GM18519 (cell line): Measurements from ENCODE around the gene TRPM6.
"Not testable (repeated sequence)": the region's sequence is repeated elsewhere in the genome, so short reads cannot be mapped to it uniquely, and the experiment has no call there.

Experiments
- ATAC-seq: cut with Tn5 transposase; IDR thresholded peaks from one replicate; pipeline ENCODE4 v1.9.1; 2021; ENCODE audit warnings: mild to moderate bottlenecking, moderate library complexity; ENCODE audit not compliant: unreplicated experiment, low FRiP score

Gene TRPM6

DNA sequence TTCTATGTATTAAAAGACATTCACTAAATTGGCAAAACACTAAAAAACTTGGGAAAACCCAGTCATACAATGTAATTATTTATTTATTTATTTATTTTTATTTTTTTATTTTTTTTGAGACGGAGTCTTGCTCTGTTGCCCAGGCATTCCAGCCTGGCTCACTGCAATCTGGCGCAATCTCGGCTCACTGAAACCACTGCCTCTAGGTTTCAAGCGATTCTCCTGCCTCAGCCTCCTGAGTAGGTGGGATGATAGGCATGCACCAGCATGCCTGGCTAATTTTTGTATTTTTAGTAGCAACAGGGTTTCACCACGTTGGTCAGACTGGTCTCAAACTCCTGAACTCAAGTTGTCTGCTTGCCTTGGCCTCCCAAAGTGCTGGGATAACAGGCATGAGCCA lies 27.5 kb downstream of the TRPM6 start:
- ATAC-seq, result not testable (repeated sequence)

DNA sequence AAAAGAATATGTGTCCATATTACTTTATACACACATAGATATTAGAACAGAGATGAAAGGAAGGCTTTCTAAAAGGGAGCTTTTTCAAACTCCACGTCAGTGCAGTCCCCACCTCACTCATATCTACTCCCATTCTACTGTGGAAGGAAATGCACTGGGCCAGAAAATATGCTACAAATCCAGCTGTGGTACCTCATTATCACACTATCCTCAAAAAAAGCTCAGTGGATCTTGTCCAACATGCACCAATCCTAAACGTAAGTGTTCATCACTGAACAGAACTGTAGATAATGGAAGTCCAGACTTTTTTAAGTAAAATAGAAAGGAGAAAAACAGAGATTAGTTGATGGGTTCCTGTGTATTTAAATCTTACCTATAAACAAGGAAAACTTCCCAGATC lies 27.9 kb downstream of the TRPM6 start:
- ATAC-seq, result no peak

- no peak for ATAC-seq
Measured at GRCh38 chr9:74858751-74859414, 28.8 kb downstream of the TRPM6 start.

- no peak for ATAC-seq
Measured at GRCh38 chr9:74856989-74857388, 30.7 kb downstream of the TRPM6 start.

GRCh38 chr9:74855072-74855471 lies 32.6 kb downstream of the TRPM6 start:
- ATAC-seq, result no peak

- ATAC-seq, result not testable (repeated sequence)
Measured at GRCh38 chr9:74853024-74853423, 34.7 kb downstream of the TRPM6 start.

- ATAC-seq, result no peak
Measured at GRCh38 chr9:74848153-74848525, 39.6 kb downstream of the TRPM6 start.

GRCh38 chr9:74847478-74848152 lies 40.1 kb downstream of the TRPM6 start:
- peak; percentile 50 for ATAC-seq

- no peak for ATAC-seq
Measured at GRCh38 chr9:74846766-74847165, 41.0 kb downstream of the TRPM6 start.

- no peak for ATAC-seq
Measured at GRCh38 chr9:74838351-74838750, 49.4 kb downstream of the TRPM6 start.

GRCh38 chr9:74824654-74825053 lies 63.1 kb downstream of the TRPM6 start:
- ATAC-seq, result no peak

DNA sequence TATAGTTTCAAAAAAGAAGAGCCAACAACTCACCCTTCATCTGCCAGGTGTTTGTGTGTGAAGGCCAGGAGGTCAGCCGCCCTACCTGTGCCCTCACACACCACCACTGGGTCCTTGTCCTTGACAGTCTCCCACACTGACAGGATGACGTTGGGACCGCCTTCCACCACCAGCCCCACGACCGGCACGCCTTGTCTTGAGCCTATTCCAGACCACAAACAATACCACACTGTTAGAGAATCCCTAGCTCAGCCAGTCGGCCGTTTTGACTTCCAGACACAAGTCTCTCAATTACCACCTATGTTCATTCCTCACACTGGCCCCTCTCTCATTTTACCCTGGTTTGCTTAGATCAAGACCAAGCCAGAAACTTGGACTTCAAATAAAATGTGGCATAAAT lies 66.1 kb downstream of the TRPM6 start:
- ATAC-seq, result no peak

DNA sequence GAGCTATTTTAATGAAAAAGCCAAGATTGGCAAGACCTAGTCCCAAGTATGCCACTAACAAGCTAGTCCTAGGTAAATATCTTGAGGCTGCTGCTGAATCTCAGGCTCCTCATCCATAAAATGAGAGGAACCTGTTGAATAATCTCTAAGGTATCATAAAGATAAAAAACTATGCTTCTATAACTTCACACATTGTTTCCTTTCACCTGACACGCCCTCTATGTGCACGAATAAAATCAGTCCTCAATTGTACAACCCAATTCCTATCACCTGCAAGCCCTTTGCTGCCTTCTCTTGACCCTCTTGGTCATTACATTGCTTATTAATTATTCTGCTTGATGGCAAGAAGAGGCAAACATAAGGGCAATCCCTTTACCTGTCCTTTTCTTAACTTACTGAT lies 69.9 kb downstream of the TRPM6 start:
- ATAC-seq, result no peak

GRCh38 chr9:74817281-74817810 lies 70.4 kb downstream of the TRPM6 start:
- no peak for ATAC-seq

DNA sequence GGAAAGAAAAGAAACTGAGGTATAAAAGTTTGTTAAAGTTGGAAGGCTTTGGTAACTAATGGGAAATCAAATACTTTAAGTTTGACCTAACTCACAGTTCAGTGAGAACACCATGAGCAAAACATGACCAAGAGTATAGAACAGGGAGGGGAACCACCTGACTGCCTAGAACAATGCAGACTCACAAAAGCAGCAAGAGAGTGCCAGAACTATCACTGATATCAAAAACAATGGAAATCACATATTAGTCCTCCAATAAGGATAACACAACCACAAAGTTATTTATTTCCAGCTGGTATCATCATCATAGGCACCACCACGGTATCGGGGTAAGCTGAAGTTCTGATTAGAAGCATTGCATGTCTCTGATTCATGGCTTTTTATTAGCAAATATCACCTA lies 77.5 kb downstream of the TRPM6 start:
- ATAC-seq, result no peak

DNA sequence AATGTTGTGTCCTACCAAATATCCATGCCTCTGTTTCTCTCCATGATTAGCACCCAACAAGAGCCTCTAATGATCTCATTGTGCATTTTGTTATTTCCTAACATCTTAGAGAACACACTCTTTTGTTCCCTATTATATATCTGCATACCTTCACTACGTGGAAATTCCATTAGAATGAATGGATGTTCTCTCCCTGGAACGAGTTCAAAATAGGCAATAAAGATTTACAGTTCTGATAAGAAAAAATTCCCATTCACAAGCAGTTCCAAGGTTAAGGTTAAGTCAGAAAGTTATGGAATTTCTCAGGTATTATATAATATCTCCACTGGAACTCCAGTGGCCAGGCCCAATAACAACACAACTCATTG lies 83.7 kb downstream of the TRPM6 start:
- no peak for ATAC-seq

- no peak for ATAC-seq
Measured at GRCh38 chr9:74803376-74804017, 84.2 kb downstream of the TRPM6 start.

DNA sequence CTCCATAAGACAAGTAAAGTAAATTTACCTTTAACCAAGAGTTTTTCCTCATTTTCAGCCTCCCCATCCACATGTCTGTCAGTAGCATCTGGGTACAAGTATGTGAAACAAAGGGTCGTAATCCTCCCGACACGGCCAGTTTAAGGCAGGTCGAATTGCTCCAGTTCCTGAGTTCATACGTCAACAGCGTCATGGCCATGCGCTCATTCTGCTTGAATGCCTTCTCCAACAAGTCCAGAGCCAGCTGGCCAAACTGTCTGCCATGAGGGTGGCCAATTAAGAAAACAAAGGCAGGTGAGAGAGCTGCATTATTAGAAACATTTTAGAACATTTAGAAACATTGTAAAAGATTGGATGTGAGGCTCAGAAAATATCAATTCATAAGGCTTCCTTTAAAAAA lies 87.5 kb downstream of the TRPM6 start:
- ATAC-seq, result no peak

DNA sequence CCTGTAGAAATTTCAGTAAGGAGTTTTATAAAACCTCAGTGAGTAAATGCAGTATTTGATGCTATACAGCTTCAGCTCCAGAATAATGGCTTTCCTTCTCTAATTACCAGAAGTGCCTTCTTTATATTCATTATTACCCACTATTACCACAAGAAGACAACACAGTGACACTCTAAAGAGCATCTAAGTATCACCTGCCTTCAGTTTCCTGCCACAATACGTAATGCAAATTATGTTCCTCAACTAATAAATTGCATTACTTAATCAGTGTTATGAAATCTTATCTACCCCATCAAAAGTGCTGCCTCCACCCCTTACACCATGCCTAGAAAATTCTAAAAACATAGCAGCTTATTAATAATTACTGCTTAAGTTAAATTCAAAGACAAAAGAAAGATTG lies 91.9 kb downstream of the TRPM6 start:
- no peak for ATAC-seq

- no peak for ATAC-seq
Measured at GRCh38 chr9:74795081-74795480, 92.6 kb downstream of the TRPM6 start.

DNA sequence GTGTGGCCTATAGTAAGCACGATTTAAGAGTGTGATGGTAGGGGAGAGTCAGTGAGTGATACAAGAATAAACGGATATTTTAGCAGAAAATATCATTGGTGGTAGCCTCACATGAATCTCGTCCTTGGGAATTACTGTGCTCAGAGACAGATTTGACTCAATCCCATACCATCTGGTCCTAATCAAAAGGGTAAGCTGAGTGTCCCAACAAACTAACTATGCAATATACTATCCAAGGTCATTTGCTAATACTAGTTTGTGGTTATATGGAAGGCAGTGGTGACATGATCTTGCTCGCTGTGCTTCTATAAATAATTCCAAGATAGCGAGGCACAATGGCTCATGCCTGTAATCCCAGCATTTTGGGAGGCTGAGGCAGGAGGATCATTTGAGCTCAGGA lies 103.2 kb downstream of the TRPM6 start:
- no peak for ATAC-seq

GRCh38 chr9:74783408-74783807 lies 104.3 kb downstream of the TRPM6 start:
- ATAC-seq, result no peak
